OCI-LY3 (cell line): Measurements from ENCODE around the gene ETNK2.

ENCODE experiments used
- H2AFZ ChIP-seq: fragments of 200-600, 300-600 bp; shearing (Covaris generic); 2 replicates; pipeline ENCODE4 v1.6.0; 2014; ENCODE audit warnings: antibody characterized with exemption, low read depth, low read length
- H3K27ac ChIP-seq: fragments of 200-600, 300-600 bp; sonication (generic); 2 replicates; pipeline ENCODE4 v1.5.1; 2014; ENCODE audit warnings: mild to moderate bottlenecking, low read length, moderate library complexity, mixed read lengths
- H3K27me3 ChIP-seq: fragments of 200-600, 300-600 bp; sonication (generic); 2 replicates; pipeline ENCODE4 v1.6.1; 2014; ENCODE audit warnings: low read depth, low read length, mixed read lengths
- H3K36me3 ChIP-seq: fragments of 200-600, 300-600 bp; sonication (generic); replicated peaks from 2 replicates; pipeline ENCODE3; 2014; ENCODE audit warnings: low read depth, low read length, mixed read lengths
- H3K4me1 ChIP-seq: fragments of 300-600, 200-600 bp; sonication (generic); 2 replicates; pipeline ENCODE4 v1.6.1; 2014; ENCODE audit warnings: low read length, mixed read lengths
- H3K4me2 ChIP-seq: fragments of 200-600, 300-600 bp; sonication (generic); 2 replicates; pipeline ENCODE4 v1.6.1; 2014; ENCODE audit warnings: low read length, mixed read lengths
- H3K4me3 ChIP-seq: fragments of 300-600, 200-600 bp; sonication (generic); 2 replicates; pipeline ENCODE4 v1.5.1; 2014; ENCODE audit warnings: antibody characterized with exemption, mild to moderate bottlenecking, low read length, moderate library complexity
- H3K79me2 ChIP-seq: fragments of 300-600, 200-600 bp; shearing (Covaris generic); 2 replicates; pipeline ENCODE4 v1.6.1; 2014; ENCODE audit warnings: mild to moderate bottlenecking, low read length, mixed read lengths
- H3K9ac ChIP-seq: fragments of 300-600, 200-600 bp; shearing (Covaris generic); 2 replicates; pipeline ENCODE4 v1.6.0; 2014; ENCODE audit warnings: mild to moderate bottlenecking, low read length, moderate library complexity
- H3K9me3 ChIP-seq: fragments of 200-600, 300-600 bp; shearing (Covaris generic); 2 replicates; pipeline ENCODE4 v1.6.1; 2014; ENCODE audit warnings: low read length, mixed read lengths; ENCODE audit not compliant: insufficient read depth
- H4K20me1 ChIP-seq: fragments of 200-600, 300-600 bp; sonication (generic); 2 replicates; pipeline ENCODE4 v1.6.1; 2016; ENCODE audit warnings: low read length, mixed read lengths; ENCODE audit not compliant: insufficient read depth
- CTCF ChIP-seq: fragments of 200-600, 300-600 bp; sonication (generic); IDR thresholded peaks from 2 replicates; pipeline ENCODE4 v1.5.1; 2014; ENCODE audit warnings: antibody characterized with exemption, low read length, low read depth
- EZH2phosphoT487 ChIP-seq: fragments of 200-600 bp; shearing (Covaris generic); IDR thresholded peaks from 2 replicates; pipeline ENCODE4 v1.6.1; 2018; ENCODE audit warnings: antibody characterized with exemption, mixed run types, low read depth

ETNK2 gene

GRCh38 chr1:204132718-204133117, 19.1 kb downstream of the ETNK2 start:
- Histone ChIP-seq H3K79me2 (no peaks in the 10 kb centered on the region), H3K4me2 (no peak overlapping the region), H3K9ac (no peak overlapping the region), H3K27ac (no peak overlapping the region), H3K9me3 (no peaks in the 10 kb centered on the region), H3K4me1 (peaks cover 10% of the 10 kb centered on the region), H3K27me3 (peaks cover 20% of the 10 kb centered on the region), H4K20me1 (no peaks in the 10 kb centered on the region), H3K36me3 (no peaks in the 10 kb centered on the region), H3K4me3 (no peak overlapping the region), H2AFZ (no peak overlapping the region)
- no peak for TF ChIP-seq CTCF
- no peak for TF ChIP-seq EZH2phosphoT487

GRCh38 chr1:204131978-204132377, 19.9 kb downstream of the ETNK2 start:
- Histone ChIP-seq H3K9ac (no peak overlapping the region), H4K20me1 (no peaks in the 10 kb centered on the region), H3K9me3 (no peaks in the 10 kb centered on the region), H3K79me2 (no peaks in the 10 kb centered on the region), H3K4me2 (no peak overlapping the region), H2AFZ (no peak overlapping the region), H3K4me1 (peaks cover 10% of the 10 kb centered on the region), H3K36me3 (no peaks in the 10 kb centered on the region), H3K27ac (no peak overlapping the region), H3K4me3 (no peak overlapping the region), H3K27me3 (peaks cover 15% of the 10 kb centered on the region)
- TF ChIP-seq EZH2phosphoT487 (no peak), CTCF (no peak)

- H3K4me3 ChIP-seq: no peak overlapping the region
- no peak overlapping the region for H3K27ac ChIP-seq
- peaks cover 10% of the 10 kb centered on the region for H3K4me1 ChIP-seq
- no peaks in the 10 kb centered on the region for H3K79me2 ChIP-seq
- TF ChIP-seq EZH2phosphoT487 (no peak), CTCF (no peak)
- H3K9me3 ChIP-seq: no peaks in the 10 kb centered on the region
- no peaks in the 10 kb centered on the region for H4K20me1 ChIP-seq
- peaks cover 12% of the 10 kb centered on the region; the same call in 1 of the 2 replicates for H3K27me3 ChIP-seq
- no peak overlapping the region for H3K9ac ChIP-seq
- H3K36me3 ChIP-seq: no peaks in the 10 kb centered on the region
- H2AFZ ChIP-seq: no peak overlapping the region
- H3K4me2 ChIP-seq: no peak overlapping the region
These were observed 20.6 kb downstream of the ETNK2 start for GRCh38 chr1:204130981-204131892.

- H2AFZ ChIP-seq: no peak overlapping the region
- H3K27me3 ChIP-seq: peaks cover 8% of the 10 kb centered on the region; the same call in 1 of the 2 replicates
- H3K4me2 ChIP-seq: no peak overlapping the region
- no peaks in the 10 kb centered on the region for H3K9me3 ChIP-seq
- H3K9ac ChIP-seq: no peak overlapping the region
- H3K79me2 ChIP-seq: no peaks in the 10 kb centered on the region
- peaks cover 10% of the 10 kb centered on the region for H3K4me1 ChIP-seq
- H4K20me1 ChIP-seq: no peaks in the 10 kb centered on the region
- no peak for TF ChIP-seq CTCF
- H3K27ac ChIP-seq: no peak overlapping the region
- no peaks in the 10 kb centered on the region for H3K36me3 ChIP-seq
- no peak overlapping the region for H3K4me3 ChIP-seq
These were observed 21.7 kb downstream of the ETNK2 start for GRCh38 chr1:204130178-204130577.
